Stimulated activated CD8-positive, alpha-beta memory T cell treated with anti-CD3 and anti-CD28 coated beads, Interleukin-4, amount 100 ng/mL, for 24 hours (primary cell): ENCODE data around the gene PLA2G7.
"Not testable (repeated sequence)": the region's sequence is repeated elsewhere in the genome, so short reads cannot be mapped to it uniquely, and the experiment has no call there.

Source experiments
- DNase-seq: peaks from one replicate; pipeline ENCODE4 v3.0.0-alpha.2; 2020; ENCODE audit warnings: low read depth

PLA2G7 gene

DNA sequence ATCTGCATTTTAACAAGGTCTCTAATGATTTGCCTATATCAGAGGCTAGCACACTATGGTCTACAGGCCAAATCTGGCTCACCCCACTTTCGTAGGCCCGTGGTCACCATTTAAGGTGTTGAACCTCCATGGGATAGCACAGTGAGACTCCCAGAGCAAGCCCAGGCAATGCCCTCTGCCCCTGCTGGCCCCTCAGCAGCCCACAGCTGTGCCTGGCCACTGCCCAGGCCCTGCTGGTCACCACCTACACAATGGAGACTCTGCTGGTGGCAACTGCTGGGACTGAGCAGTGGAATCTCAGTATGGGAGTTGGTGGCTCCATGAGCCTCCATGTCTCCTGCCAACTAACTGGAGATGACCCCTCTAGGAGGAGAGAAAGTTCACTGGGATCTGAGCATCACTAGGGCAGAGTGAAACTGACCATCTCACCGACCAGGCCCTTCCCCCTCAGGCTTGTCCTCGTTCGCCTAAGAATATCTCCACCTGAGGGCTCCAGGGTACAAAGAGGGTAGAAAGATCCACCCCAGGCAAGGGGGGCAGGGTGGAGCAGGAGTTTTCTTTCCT lies 13.8 kb upstream of the PLA2G7 start:
- DNase-seq = no peak

DNA sequence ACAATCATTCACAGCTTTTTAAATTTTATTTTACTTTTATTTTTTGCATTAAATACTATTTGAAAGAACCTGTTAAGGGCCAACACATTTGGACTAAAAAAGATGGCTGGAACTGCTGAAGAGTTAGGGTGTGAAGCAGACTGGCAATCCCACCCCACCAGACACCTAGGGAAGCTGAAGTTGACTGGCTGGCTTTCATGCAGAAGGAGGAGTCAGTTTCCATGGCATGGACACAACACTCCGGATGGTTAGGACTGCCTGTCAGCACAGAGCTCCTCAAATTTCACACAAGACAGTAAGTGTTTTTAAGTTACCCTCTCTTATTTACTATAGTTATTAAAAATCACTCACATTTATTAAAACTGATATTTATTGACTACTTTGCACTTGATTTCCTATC lies 11.5 kb upstream of the PLA2G7 start, which contains the start of gene ANKRD66:
ANKRD66 (plus strand) TSS at position 238 of the 400 bp plus-strand sequence. CDS start 5,016 bp downstream, outside the sequence.
- DNase-seq = no peak

DNA sequence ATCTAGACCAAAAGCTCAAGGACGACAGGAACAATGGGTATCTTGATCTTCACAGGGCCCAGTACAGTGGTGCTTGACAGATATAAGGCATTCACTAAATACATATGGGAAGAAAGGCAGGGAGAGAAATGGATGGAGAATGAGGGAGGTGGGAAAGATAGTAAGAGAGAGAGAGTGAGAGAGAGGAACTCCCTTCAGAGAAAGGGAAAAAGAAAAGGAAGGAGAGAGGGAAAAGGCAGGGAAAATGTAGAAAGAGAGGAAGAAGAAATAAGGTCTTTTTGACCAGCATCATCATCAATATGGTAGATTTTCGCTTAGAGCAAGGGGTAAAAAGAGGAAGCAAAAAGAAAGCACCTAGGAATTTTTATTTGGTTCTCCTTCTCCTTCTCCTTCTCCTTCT lies 10.8 kb upstream of the PLA2G7 start:
- DNase-seq = no peak

DNA sequence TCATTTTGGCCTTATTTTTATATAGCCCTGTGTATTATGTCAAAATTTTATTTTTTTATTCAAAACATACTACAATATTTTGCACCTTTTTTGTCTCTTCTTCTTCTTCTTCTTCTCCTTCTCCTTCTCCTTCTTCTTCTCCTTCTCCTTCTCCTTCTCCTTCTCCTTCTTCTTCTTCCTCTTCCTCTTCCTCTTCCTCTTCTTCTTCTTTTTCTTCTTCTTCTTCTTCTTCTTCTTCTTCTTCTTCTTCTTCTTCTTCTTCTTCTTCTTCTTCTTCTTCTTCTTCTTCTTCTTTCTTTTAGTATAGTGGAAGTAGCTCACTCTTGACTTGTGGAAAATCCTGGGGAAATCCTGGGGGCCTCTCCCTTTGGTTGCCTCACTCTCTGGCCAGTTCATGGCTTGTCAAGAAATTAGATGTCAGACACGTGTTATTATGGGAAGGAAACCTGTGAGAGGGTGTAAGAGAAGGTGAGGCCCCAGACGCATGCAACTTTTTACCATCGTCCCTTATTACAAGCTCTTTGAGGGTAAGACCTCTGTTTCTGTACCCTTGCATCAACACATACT lies 9.1 kb upstream of the PLA2G7 start:
- not testable (repeated sequence) for DNase-seq

DNA sequence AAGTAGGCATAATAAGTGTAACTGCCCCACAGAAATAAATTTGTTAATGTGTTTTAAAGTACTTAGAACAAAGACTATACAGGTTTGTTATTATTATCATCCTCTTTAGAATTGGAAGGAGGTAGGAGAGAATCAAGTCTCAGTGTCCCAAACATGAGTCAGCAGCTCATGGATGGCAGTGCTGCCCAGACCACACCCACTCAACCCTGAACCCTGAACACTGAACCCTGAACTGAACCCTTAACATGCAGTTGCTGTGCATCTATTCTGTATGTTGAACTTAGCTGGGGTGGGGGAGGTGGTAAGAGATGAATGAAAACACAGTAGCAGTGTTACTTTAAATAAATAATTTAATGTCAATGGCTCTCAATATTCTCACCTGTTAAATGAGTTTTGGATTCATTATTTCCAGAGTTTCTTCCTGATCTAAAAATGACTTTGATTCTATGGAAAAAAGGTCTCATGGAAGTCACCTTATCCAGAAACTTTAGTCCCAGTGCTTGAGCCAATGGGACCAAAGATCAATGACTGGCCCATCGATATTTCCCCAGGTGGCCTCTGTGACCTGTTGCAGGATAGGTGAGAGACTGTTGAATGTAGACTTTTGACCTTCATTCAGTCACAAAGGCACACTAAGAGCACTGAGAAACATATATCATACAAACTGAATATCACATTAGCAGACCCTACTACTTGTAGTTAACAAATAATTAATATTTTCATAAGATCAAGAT lies 8.4 kb upstream of the PLA2G7 start:
- DNase-seq = no peak

DNA sequence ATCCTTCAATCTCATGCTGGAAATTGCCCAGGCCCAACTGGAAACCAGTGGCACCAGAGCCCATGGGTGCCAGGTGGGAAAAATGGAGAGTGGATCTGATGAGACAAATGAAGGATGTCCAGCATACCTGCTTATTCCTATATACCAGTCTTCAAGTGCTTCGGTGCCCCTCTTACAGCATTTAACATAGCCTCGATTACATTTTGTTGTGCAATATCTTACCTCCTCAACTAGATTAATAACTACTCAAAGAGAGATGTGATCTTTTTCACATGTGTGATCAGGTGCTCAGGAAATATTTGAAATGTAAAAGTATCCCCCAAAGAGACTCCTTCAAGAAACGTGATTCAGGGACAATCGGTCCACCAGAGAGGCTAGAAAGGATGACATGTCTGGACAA lies 6.7 kb upstream of the PLA2G7 start:
- no peak for DNase-seq

DNA sequence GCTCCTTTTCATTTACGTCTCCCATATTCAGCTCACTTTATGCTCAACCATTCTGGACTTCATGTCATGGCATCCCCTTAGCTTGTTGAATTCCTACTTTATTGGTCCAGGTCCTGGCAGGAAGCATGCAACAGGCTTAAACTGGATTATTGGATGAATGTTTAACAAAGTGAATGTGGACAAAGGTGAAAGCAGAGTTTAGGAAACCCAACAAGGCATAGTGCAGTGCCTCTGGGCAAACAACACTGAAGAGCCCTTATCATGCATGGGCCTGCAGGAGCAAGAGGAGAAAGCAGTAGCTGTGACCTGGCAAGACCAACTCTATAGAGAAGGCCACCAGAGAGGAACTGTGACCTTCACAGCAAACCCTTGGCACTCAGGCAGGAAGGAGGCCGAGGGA lies 6.3 kb upstream of the PLA2G7 start:
- no peak for DNase-seq

DNA sequence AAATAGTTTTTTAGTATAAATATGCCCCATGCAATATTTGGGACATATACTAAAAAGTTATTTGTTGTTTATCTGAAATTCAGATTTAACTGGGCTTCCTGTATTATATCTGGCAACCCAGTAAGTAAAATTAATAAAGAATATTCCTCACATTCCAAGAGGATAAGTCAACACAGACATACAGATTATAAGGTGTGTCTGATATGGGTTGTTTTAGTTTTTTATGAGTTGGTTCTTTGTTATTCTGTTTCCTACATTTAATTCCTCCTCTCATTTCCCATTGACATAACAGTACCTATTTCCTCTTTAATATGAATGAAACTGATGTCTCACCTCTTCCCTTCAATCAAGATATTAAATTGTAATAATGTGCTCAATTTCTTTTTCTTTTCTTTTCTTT lies 1.7 kb upstream of the PLA2G7 start:
- no peak for DNase-seq

DNA sequence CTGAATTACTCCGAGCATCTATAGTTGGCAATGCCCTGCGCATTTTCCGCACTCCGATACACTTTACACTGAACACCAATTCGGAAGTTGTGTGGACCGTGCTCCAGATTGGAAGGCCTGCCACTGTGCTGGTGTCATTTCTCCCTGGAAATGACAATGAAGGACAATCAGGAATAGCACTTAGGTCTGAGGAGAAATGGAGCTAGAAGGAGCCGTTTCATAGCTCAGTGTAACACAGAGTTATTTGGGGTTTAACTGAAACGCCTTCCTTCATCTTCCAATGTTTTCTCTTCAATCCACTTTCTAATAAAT lies 501 bp upstream of the PLA2G7 start:
- DNase-seq = no peak

DNA sequence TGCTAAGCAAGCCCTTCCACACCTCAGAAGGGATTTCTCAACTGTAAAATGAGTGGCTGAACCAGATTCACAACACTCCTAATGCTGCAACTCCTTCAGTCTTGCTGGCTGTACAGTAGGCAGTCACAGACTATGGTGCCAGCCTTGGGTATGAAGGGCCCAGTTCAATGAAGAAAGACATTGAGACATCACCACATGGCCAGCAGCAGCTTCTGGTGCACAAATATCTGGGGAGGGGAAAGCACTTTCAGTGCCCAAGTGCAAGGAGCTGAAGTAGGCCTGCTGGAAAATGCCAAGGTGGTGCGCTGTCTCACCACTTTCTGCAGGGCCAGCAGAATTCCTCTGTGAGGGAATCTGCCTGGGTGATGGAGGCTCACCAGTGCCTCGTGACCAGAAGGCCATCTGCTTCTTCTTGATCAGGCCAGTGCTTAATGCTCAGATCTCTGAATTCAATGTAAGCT lies 1.8 kb downstream of the PLA2G7 start:
- no peak for DNase-seq

DNA sequence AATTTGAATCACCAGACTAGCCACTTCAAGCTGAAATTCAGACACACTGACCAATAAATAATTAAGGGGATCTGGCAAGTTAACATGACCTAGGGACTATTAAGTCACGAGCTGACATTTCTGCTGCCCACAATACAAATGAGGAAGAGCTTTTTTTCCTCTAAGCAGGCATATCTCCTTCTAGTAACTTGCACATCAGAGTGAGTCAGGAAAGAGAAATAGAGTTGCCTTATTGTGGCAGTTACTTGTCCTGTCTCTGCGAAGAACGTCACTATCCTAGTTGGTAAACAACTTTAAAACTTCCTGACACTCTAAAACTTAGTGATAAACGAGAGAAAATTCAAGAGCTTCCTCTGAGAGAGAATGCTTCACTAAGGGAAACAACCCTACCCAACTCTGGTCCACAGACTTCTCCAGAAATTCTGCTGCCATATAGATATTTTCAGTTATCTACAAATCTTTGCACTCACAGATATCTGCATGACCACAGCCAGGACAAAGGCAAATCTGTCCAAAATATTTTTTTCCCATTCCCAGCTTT lies 4.2 kb downstream of the PLA2G7 start:
- DNase-seq = no peak

DNA sequence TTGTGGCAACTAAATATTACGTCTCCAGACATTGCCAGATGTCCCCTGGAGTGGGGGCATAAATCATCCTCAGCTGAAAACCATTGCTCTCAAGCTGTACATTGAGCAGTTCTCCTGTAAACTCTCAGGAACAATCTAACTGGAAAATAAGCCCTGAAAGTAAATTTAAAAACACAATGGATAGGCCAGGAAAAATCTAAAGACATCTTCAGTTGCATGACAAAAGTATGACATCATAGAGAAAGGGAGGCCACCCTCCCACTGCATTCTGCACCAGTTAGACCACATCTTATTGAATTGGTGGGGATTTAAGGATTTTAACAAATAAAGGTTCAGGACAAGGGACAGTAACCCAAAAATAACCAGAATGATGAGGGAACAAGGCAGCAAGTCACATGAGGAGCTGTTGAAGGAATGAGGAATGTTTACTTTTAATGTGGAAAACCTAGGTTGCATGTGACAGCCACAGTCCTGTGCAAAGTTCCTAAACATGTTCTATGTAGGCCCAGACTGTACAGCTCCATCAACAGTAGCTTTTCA lies 5.3 kb downstream of the PLA2G7 start:
- no peak for DNase-seq

DNA sequence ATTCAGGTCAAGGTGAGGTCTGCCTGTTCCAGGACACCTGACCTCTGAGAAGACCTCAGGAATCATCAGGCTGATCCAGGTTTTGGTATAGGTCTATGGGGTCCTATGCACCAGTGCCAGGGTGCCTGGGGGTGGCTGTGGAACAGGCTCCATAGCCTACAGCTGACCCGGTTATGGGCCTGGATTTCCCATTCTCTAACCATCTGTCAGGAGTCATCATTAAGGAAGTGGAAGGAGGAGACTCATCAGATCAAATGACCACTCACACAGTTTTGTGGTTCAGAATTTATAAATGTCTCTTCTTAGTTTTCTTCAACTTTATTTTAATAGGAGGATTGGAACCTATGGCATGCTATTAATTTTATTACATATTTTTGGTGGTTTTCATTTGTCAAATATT lies 14.8 kb downstream of the PLA2G7 start:
- DNase-seq = no peak

DNA sequence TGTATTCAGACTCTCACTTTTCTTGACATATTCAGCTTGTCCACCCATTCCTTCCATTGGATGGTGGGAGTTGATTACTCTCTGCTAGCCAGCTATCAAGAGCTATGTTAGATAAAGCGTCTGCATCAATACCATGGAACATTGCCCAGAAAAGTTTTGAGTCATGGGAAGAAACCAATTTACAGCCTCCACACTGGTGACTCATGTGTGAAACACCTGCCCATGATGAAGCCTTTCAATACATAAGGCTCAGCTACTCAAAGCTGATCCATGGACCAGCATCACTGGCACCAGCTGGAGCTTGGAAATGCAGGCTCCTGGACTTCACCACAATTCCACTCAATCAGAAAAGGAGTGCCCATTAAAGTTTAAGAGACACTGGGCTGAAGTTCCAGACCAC lies 16.1 kb downstream of the PLA2G7 start:
- DNase-seq = no peak

DNA sequence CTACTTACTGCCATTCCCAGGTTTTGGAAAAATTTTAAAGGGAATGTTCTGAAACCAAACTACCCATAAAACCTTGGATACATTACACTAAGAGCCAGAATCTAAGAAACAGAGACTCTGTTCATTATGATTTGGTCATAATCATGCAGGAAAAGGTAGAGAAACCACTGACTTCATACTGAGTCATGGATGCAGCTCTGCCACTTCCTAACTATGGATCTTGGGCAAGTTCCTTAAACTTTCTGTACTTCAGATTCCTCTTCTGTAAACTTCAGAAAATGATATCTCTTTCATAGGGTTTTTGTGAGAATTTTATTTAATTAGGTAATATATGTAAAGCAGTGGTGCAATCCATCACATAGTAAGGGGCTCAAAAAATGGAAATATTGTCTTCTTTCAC lies 20.0 kb downstream of the PLA2G7 start:
- DNase-seq = no peak

DNA sequence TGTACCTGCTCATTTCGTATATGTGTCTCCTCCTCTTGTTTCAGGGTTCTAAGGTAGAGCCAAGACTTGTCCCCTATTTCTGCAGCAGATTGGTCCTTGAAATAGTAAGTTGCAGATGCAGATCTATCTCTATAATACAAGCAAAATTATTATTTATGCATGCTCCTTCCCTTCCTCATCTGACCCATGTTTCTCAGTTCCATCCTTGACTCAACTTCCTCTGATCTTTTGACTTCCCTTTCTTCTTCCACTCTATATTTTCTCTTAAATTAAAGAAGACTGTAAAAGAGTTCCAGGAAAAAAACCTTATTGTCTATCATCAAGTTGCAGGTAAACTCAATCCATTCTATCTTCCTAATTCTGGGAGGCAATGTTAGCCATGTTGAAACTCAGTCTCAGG lies 23.7 kb downstream of the PLA2G7 start:
- DNase-seq = no peak

DNA sequence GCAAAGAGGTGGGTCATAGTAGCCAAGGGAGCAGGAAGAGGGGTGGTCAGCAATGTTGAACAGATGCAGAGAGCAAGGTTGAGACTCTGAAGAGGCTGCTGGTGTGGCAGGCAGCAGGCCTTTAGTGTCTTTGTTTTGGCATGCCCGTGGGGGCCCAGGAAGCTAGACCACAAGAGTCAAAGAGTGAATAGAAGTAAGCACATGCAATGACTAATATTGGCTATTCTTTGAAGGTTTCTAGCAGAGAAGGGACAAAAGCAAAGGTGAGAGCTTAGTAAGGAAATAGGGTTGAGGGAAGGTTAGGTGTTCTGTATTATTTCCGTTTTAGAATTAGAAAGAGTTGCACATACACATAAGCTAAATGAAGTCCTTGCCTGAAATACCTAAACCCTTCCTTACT lies 28.7 kb downstream of the PLA2G7 start:
- no peak for DNase-seq

DNA sequence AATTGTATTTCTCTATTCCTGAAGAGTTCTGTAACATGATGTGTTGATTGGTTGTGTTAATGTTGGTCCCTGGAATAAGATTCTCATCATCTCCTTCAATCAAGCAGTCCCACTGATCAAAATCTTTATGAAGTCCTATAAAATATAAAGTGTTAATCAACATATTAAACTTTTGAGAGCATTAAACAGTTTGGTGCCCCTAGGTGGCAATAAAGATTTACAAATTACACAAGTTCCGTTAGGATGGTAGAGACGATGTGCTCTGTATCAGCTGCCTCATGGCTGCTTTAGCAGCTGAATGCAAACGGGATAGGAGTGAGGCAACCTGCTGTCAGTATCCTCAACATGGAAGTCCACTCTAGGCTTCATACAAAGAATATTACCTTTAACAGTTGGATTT lies 30.6 kb downstream of the PLA2G7 start:
- DNase-seq = no peak

DNA sequence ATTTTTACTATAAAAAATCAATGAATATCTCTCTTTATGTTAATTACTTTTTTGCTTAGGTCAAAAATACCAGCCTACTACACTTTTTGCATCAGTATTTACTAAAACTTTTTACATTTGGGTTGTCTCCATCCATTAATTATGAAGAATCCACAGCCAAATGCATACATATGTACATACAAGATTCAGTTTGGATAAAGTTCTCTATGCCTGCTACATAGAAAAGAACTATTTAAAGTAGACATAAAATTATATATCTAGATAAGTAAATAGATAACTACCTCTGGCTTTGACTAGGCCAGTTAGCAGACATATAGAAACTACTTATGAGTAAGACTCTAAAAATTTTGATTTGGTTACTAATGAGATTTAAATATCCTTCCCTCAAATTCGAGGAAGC lies 35.2 kb downstream of the PLA2G7 start:
- no peak for DNase-seq

DNA sequence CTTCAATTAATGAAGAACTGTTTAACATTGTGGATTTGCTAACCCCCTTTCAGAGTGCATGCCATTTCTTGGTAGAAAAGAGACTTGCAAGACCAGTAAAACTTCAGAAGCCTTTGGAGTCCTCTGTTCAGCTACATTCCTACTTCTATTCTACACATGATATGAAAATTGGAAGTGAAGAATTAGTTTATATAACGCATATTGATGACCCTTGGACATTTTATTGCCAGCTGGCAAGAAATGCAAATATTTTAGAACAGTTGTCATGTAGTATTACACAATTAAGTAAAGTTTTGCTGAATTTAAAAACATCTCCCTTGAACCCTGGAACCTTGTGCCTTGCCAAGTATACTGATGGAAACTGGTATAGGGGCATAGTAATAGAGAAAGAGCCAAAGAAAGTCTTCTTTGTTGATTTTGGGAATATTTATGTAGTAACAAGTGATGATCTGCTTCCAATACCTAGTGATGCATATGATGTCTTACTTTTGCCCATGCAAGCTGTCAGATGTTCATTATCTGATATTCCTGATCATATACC lies 44.2 kb downstream of the PLA2G7 start:
- DNase-seq = no peak

DNA sequence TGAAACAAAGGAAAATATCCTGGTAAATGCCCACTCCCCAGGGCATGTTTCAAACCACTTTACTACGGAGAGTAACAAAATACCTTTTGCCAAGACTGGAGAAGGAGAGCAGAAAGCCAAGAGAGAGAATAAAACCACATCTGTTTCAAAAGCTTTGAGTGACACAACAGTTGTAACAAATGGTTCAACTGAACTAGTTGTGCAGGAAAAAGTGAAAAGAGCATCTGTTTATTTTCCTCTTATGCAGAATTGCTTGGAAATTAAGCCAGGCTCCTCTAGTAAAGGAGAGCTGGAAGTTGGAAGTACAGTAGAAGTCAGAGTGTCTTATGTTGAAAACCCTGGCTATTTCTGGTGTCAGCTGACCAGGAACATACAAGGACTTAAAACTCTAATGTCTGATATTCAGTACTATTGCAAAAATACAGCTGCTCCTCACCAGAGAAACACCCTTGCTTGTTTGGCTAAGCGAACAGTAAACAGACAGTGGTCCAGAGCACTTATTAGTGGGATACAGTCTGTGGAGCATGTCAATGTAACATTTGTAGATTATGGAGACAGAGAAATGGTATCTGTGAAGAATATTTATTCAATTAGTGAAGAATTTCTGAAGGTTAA lies 44.9 kb downstream of the PLA2G7 start:
- DNase-seq = no peak

DNA sequence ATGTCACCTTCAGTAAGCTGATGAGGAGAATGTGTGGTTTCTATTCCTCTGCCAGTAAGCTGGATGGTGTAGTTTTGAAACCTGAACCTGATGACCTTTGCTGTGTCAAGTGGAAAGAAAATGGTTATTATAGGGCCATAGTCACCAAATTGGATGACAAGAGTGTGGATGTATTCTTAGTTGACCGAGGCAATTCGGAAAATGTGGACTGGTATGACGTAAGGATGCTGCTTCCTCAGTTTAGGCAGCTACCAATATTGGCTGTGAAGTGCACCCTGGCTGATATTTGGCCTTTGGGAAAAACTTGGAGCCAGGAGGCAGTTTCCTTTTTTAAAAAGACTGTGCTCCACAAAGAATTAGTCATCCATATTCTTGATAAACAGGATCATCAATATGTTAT lies 45.5 kb downstream of the PLA2G7 start:
- DNase-seq = no peak

DNA sequence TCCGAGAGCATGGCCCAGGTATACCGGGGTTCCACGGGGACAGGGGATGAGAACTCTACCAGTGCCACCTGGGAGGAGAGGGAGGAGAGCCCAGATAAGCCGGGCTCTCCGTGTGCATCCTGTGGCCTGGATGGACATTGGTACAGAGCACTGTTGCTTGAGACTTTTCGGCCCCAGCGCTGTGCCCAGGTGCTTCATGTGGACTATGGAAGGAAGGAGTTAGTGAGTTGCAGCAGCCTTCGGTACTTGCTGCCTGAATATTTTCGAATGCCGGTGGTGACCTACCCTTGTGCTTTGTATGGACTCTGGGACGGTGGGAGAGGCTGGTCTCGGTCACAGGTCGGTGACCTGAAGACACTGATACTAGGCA lies 46.2 kb downstream of the PLA2G7 start:
- DNase-seq = no peak
